A204.1 (cell line): ENCODE measurements around the gene CACNA1I.

ENCODE experiments used
- FAIRE-seq: peaks from 2 replicates; lab custom pipeline; 2012; peaks lifted over from hg19 to GRCh38; lab: Jason Lieb, UNC

Gene CACNA1I

DNA sequence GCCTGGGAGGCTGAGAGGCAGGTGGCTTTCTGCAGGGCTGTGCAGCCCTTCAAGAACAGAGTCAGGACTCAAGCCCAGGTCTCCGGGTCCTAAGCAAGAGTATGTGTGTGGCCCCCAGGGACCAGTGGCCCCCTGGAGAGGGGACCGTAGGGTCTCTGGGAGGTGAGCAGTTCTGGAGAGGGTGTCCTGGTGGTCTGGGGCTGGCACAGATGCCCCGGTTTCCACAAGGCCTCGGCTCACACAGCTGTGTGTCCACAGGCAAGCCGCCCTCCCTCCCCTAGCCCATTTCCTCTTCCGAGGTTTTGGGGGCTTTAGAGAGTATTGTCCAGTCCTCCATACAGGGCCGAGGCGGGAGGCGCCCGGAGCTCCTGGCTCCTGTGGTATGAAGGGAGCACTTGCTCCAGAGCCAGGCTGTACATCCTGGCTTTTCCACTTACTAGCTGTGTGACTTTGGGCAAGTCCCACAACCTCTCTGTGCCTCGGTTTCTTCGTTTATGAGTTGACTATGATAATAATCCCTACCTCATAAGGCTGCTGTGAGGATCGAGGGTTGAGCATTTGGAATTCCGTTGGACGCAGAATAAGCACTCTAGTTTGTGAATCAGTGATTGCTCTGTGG is 34.6 kb upstream of the CACNA1I start:
- no peak for FAIRE-seq

- FAIRE-seq: no peak
Measured at GRCh38 chr22:39536711-39537110, 33.8 kb upstream of the CACNA1I start.

DNA sequence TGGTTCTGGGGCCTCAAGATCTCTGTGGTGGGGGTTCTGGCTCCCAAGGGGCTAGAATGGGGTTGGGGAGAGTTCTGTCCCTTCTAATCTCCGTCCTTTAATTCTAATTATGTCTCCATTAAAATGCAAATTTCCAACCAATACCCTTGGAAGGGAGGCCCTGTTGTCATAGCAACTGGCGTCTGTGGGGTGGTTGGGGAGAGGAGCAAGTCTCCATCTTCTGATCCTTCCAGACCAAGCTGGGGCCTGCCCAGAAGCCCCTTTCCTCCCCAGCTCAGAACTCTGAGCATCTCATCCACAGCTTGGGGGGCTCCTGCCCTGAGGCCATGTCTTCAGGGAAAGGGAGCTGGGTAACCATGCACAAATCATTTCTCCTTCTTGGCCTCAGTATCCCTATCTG is 32.6 kb upstream of the CACNA1I start:
- FAIRE-seq: no peak

DNA sequence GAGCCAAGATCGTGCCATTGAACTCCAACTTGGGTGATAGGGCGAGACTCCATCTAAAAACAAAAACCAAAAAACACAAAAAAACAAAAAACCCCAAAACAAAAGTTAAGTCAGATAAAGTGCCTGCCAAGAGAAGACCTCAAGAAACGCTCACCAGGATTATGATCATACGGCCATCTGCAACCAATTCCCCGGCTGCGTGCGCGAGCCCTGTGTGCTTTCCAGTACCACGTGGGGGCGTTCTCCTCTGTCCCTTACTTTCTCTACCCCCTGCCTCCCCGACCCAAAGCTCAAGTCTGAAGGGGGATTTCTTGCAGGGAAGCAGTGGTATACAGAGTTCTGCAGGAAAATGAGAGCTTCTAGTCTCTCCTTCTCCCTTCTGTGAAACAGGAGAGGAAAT is 27.5 kb upstream of the CACNA1I start:
- FAIRE-seq: no peak

DNA sequence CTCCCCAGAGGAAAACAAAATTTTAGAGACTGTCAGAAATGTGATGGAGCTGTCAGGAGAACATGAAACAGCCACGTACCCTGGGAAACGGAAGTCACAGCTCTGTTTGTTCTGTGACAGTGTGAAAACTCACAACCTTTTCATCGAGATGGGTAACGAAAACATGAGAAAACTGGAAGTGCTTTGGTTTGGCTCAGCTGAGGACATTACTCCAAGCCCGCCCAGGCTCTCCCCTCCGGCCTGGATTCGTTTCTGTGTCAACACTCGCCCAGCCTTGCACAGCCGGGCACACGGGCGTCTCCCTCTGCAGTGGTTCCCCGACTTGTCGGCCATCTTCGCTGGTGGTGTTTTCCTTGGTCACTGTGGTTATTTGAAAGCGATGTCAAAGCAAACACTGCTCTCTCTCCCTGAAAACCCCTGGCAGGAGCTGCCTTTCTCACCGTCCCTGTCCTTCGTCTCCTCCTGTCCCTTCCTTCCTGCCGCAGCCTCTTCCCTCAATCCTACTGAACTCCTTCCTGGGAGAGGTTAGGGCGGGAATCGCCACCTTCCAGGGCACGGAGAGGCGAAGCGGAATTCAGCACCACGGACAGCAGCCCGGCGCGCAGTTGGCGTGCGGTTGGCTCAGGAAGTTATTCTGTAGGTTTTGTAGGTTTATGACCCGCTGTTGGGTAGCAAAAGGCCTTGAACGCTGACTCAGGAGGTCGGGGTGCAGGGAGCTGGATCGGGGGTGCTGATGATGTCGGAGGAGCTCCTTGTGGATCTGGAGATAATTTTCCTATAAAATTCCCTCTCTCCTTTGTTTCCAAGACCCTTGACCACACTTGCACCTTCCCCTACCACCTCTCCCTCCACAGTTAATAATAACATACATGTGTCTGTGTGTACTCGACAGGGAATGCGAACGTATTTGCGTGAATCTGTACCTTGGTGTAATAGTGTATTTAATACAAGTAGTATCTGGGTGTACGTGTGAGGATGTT is 24.9 kb upstream of the CACNA1I start:
- no peak for FAIRE-seq

- FAIRE-seq: no peak
Measured at GRCh38 chr22:39546889-39547586, 23.5 kb upstream of the CACNA1I start.

GRCh38 chr22:39547587-39547947 is 23.0 kb upstream of the CACNA1I start:
- no peak for FAIRE-seq

GRCh38 chr22:39553429-39553828 is 17.1 kb upstream of the CACNA1I start:
- no peak for FAIRE-seq

- no peak for FAIRE-seq
Measured at GRCh38 chr22:39554151-39554550, 16.4 kb upstream of the CACNA1I start.

DNA sequence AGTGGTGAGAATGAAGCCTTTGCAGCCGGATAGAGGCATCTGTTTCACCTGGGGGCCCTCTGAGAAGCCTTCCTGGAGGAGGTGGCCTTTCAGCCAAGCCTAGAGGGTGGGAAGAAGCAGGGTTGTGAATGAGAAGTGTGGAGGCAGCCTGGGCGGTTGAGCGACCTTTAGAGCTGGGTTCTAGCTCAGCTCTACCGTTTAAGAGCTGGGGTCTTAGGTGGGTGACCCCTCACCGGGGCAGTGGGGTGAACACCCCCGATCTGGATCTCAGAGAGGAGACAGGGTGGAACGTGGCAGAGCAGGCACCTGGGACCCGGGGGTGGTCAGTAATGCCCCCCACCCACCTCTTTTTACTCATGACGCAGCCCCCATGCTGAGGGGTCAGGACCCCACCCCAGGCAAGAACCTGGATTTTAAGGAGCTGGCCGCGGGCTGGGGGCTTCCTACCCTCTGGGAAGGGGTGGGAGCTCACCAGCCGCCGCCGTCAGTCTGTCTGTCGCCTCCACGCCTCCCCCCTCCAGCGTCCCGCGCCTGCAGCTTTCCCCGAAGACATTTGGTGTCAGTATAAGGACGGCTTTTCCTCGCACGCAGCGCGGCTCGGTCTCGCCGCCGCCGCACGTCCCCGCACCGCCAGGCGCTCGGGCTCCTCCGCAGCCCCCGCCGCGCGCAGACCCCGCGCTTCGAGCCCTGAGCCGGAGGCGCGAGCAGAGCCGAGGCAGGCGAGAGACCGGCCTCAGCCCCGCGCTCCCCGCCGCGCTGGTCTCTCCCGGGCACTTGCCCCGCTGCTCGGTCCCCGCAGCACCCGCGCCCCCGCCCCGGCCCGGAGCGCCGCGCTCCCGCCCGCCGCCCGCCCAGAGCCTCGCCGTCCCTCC is 13.3 kb upstream of the CACNA1I start:
- no peak for FAIRE-seq

DNA sequence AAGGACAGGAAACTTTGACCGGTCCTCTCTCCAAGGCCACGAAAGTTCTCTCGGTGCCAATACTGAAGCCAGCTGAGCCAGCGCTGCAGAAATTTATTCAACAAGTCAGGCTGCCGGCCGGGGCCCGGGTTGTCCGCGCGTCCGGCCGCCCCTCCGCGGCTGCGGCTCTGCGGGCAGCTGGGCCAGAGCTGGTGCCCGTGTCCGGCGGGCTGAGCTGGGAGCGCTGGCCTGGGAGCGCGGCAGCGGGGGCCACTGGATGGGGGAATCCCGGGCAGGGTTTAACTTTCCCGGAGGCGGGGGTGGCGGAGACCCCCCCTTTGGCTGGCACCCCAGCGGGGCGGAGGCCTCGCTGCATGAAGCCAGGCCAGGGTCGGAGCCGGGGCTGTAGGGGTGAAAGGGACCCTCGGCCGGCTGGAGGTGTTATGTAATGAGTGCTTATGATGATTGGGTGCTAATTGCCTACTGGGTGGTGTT is 12.3 kb upstream of the CACNA1I start:
- no peak for FAIRE-seq

DNA sequence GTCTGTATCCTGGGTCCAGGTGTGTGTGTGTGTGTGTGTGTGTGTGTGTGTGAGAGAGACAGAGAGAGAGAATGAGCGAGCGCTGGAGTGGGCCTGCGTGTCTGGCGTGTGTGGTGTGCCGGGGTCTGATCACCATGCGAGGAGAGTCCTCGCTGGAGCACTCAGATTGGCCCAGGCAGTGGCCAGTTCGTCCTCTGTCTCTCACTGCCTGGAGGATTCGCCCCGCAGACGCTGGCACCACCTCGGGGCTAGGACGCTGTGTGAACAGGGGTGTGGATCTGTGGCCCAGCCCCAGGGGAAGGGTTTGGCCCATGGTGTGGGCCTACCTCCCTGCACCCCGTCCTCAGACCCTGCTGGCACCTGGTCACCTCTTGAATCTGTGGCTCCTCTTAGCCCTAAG is 11.6 kb upstream of the CACNA1I start:
- no peak for FAIRE-seq

DNA sequence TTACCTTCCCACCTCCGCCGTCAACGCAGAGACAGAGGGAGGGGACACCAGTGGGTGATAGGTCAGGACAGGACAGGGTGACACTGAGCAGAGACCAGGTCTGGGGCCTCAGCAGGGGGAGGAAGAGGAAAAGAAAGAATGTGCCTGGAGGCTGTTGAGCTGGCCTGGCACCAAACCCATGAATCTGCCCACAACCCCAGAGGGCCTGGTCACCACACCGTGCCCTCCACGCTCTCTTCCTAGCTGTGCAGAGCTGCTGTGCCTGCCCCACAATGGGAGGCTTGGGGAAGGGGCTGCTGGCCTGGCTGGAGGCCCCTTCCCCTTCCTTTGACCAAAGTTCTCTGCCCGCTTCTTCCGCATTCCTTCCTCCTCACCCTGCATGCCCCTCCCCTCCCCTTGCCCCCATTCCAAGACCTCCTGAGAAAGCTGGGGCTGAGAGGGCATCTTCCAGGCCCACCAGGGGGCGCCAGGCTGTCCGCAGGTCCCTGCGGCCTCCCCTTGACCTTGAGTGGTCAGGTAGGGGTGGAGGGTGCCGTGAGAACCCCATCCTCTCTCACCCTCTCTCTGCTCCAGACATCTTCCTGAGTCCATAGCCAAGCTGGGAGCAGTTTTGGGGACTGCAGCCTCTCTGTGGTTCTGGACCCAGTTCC is 11.0 kb upstream of the CACNA1I start:
- FAIRE-seq: no peak

DNA sequence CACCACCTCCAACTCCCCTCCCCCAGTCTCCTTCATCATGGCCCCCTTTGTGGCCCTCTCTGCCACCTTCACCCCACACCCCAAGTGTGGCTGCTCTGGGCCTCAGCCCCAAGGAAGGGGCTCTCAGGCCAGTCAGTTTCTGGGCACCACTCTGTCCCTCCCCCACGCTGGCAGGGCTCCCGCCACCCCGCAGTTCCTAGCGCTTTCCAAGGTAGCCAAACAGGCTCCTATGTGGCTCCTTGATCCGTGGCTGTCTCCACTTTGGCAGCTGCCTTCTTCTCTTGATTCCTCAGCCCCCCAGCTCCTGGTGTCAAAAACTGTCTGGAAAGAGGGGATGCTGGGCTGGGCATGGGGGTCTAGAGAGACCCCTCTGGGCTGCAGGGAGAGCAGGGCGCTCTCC is 10.4 kb upstream of the CACNA1I start:
- no peak for FAIRE-seq

- no peak for FAIRE-seq
Measured at GRCh38 chr22:39562839-39563489, 7.6 kb upstream of the CACNA1I start.

DNA sequence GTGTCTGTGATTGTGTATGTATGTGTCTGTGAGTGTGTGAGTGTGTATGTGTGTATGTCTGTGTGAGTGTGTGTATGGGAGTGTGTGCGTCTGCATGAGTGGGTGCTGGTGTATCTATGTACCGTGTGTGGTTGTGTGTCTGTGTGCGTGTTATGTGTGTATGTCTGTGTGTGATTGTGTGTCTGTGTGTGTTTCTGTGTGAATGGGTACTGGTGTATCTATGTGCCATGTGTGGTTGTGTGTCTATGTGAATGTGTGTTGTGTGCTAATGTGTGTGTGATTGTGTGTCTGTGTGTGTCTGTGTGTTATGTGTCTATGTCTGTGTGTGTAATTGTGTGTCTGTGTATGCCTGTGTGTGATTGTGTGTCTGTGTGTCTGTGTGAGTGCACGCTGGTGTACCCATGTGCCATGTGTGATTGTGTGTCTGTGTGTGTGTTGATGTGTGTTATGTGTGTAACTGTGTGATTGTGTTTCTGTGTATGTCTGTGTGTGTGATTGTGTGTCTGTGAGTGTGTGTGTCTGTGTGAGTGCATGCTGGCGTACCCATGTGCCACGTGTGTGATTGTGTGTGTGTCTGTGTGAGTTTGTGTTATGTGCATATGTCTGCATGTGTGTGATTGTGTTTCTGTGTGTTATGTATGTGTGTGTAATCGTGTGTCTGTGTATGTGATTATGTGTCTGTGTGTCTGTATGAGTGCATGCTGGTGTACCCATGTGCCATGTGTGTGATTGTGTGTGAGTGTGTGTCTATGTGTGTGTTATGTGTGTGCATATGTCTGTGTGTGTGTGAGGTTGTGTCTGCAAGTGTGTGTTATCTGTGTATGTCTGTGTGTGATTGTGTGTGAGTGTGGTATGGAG is 6.8 kb upstream of the CACNA1I start:
- no peak for FAIRE-seq

- no peak for FAIRE-seq
Measured at GRCh38 chr22:39565414-39565944, 5.1 kb upstream of the CACNA1I start.

GRCh38 chr22:39567135-39567946 is 3.2 kb upstream of the CACNA1I start:
- FAIRE-seq: no peak
